ENCODE measurements around the gene CCDC97. TPM values are rescaled to one million over a fixed set of nuclear protein-coding genes. Genes with fewer than 3 reads are reported as not detected.
"Not testable (repeated sequence)": the region's sequence is repeated elsewhere in the genome, so short reads cannot be mapped to it uniquely, and the experiment has no call there.

The CCDC97 gene
- total RNA-seq, 1 donor from 2014 or later, result 36.7 TPM

DNA sequence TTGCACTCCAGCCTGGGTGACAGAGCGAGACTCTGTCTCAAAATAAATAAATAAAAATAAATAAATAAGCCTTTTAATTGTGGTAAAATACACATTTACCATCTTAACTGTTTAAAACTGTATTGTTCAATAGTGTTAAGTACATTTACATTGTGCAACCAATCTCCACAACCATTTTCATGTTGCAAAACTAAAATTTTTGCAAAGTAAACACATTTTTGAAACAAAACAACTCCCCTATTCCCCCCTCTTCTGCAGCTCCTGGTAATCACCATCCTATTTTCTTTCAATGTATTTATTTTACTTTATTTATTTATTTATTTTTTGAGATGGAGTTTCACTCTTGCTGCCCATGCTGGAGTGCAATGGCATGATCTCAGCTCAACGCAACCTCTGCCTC lies 59.8 kb downstream of the CCDC97 start:
- Mint-ChIP-seq H3K4me3 (ENCODE audit: unreplicated experiment) (no peak overlapping the region), H3K27ac (ENCODE audit: unreplicated experiment) (no peak overlapping the region), H3K36me3 (ENCODE audit: unreplicated experiment) (no peaks in the 10 kb centered on the region), H3K9me3 (ENCODE audit: unreplicated experiment) (peaks cover 4% of the 10 kb centered on the region), H3K27me3 (ENCODE audit: unreplicated experiment) (peaks cover 3% of the 10 kb centered on the region), H3K4me1 (ENCODE audit: low read depth, unreplicated experiment) (peaks cover 6% of the 10 kb centered on the region)
- TF ChIP-seq, protein P1, sequence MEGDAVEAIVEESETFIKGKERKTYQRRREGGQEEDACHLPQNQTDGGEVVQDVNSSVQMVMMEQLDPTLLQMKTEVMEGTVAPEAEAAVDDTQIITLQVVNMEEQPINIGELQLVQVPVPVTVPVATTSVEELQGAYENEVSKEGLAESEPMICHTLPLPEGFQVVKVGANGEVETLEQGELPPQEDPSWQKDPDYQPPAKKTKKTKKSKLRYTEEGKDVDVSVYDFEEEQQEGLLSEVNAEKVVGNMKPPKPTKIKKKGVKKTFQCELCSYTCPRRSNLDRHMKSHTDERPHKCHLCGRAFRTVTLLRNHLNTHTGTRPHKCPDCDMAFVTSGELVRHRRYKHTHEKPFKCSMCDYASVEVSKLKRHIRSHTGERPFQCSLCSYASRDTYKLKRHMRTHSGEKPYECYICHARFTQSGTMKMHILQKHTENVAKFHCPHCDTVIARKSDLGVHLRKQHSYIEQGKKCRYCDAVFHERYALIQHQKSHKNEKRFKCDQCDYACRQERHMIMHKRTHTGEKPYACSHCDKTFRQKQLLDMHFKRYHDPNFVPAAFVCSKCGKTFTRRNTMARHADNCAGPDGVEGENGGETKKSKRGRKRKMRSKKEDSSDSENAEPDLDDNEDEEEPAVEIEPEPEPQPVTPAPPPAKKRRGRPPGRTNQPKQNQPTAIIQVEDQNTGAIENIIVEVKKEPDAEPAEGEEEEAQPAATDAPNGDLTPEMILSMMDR (IDR thresholded peaks at IDR 0.05; ENCODE audit: partially characterized antibody, unreplicated experiment), result no peak
- DNase-seq, result no peak

DNA sequence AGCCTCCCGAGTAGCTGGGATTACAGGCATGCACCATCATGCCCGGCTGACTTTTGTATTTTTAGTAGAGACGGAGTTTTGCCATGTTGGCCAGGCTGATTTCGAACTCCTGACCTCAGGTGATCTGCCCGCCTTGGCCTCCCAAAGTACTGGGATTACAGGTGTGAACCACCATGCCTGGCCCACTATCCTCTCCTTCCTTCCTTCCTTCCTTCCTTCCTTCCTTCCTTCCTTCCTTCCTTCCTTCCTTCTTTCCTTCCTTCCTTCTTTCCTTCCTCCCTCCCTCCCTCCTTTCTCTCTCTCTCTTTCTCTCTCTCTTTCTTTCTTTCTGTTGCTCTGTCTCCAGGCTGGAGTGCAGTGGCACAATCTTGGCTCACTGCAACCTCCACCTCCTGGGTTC lies 61.1 kb downstream of the CCDC97 start:
- not testable (repeated sequence) for H3K9me3 Mint-ChIP-seq (ENCODE audit: unreplicated experiment); DNase-seq; H3K36me3 Mint-ChIP-seq (ENCODE audit: unreplicated experiment); H3K4me1 Mint-ChIP-seq (ENCODE audit: low read depth, unreplicated experiment); H3K27me3 Mint-ChIP-seq (ENCODE audit: unreplicated experiment); H3K4me3 Mint-ChIP-seq (ENCODE audit: unreplicated experiment); H3K27ac Mint-ChIP-seq (ENCODE audit: unreplicated experiment)

DNA sequence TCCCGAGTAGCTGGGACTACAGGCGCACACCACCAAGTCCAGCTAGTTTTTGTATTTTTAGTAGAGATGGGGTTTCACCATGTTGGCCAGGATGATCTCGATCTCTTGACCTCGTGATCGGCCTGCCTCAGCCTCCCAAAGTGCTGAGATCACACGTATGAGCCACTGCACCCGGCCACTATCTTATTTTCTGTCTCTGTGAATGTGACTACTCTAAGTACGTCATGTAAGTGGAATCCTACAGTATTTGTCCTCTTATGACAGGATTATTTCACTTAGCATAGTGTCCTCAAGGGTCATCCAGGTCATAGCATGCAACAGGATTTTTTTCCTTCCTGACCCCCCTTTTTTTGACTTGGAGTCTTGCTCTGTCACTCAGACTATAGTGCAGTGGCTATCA lies 61.6 kb downstream of the CCDC97 start:
- no peak overlapping the region for H3K27ac Mint-ChIP-seq (ENCODE audit: unreplicated experiment)
- H3K4me1 Mint-ChIP-seq (ENCODE audit: low read depth, unreplicated experiment), result peaks cover 8% of the 10 kb centered on the region
- H3K9me3 Mint-ChIP-seq (ENCODE audit: unreplicated experiment), result peaks cover 7% of the 10 kb centered on the region
- H3K36me3 Mint-ChIP-seq (ENCODE audit: unreplicated experiment), result no peaks in the 10 kb centered on the region
- H3K4me3 Mint-ChIP-seq (ENCODE audit: unreplicated experiment), result no peak overlapping the region
- H3K27me3 Mint-ChIP-seq (ENCODE audit: unreplicated experiment), result peaks cover 4% of the 10 kb centered on the region
- no peak for DNase-seq
- TF ChIP-seq, protein P1 (IDR thresholded peaks at IDR 0.05; ENCODE audit: partially characterized antibody, unreplicated experiment), result no peak

DNA sequence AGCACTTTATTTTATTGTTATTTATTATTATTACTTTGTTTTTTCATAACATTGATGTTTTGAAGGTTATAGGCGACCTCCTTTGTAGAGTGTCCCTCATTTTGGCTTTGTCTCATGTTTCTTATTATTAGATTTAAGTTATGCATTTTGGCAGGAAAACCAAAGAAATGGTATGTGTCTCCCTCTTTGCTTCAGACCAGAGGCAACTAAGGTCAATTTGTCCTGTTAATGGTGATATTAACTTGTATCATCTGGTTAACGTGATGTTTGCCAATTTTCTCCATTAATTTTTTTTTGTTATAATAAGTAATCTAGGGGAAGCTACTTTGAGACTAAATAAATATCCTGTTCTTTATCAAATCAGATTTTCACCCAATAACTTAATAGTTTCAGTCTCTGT lies 62.5 kb downstream of the CCDC97 start:
- no peak for DNase-seq
- H3K4me3 Mint-ChIP-seq (ENCODE audit: unreplicated experiment), result no peak overlapping the region
- peaks cover 8% of the 10 kb centered on the region for H3K4me1 Mint-ChIP-seq (ENCODE audit: low read depth, unreplicated experiment)
- H3K27ac Mint-ChIP-seq (ENCODE audit: unreplicated experiment), result peak overlapping the region; percentile 96
- H3K9me3 Mint-ChIP-seq (ENCODE audit: unreplicated experiment), result peaks cover 12% of the 10 kb centered on the region
- TF ChIP-seq, protein P1 (IDR thresholded peaks at IDR 0.05; ENCODE audit: partially characterized antibody, unreplicated experiment), result no peak
- H3K27me3 Mint-ChIP-seq (ENCODE audit: unreplicated experiment), result peaks cover 6% of the 10 kb centered on the region
- H3K36me3 Mint-ChIP-seq (ENCODE audit: unreplicated experiment), result no peaks in the 10 kb centered on the region

DNA sequence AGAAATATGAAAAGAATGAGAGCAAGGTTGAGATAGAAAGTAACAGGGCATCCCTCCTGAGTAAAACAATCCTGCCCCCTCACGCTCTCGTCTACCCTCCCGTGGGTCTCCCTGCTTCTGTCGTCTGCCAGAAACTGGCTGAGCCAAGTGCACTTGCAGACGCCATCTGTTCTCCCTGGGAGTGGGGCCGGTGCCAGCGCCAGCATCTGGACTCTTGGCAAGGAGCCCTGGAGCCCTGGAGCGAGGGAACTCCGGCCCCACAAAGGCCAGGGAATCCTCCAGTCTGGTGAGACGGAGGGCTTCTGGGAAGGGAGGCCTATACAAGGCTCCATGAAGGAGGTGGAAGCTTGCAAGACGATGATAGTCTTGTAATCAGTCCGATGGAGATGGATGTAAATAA lies 64.0 kb downstream of the CCDC97 start:
- TF ChIP-seq, protein P1 (IDR thresholded peaks at IDR 0.05; ENCODE audit: partially characterized antibody, unreplicated experiment), result no peak
- Mint-ChIP-seq H3K36me3 (ENCODE audit: unreplicated experiment) (no peaks in the 10 kb centered on the region), H3K27ac (ENCODE audit: unreplicated experiment) (peak overlapping the region; percentile 96), H3K9me3 (ENCODE audit: unreplicated experiment) (peaks cover 12% of the 10 kb centered on the region), H3K4me3 (ENCODE audit: unreplicated experiment) (peak overlapping the region; percentile 66), H3K4me1 (ENCODE audit: low read depth, unreplicated experiment) (peaks cover 14% of the 10 kb centered on the region), H3K27me3 (ENCODE audit: unreplicated experiment) (peaks cover 6% of the 10 kb centered on the region)
- DNase-seq, result peak; percentile 86

Other genes starting within 250 kb of the CCDC97 start
- gene CYP2A13, start 221.7 kb upstream of the CCDC97 start, total RNA-seq (ENCODE audit: unreplicated experiment), result not detected
- not detected for gene CYP2F1, start 195.7 kb upstream of the CCDC97 start, total RNA-seq (ENCODE audit: unreplicated experiment)
- 6.0 TPM for gene CYP2S1, start 117.0 kb upstream of the CCDC97 start, total RNA-seq (ENCODE audit: unreplicated experiment)
- gene AXL, start 90.9 kb upstream of the CCDC97 start, total RNA-seq (ENCODE audit: unreplicated experiment), result not detected
- gene HNRNPUL1, start 45.8 kb upstream of the CCDC97 start, total RNA-seq (ENCODE audit: unreplicated experiment), result 201 TPM
- 26.0 TPM for gene TGFB1, start 43.8 kb downstream of the CCDC97 start, total RNA-seq (ENCODE audit: unreplicated experiment)
- gene B9D2, start 54.0 kb downstream of the CCDC97 start, total RNA-seq (ENCODE audit: unreplicated experiment), result 7.6 TPM
- 52.6 TPM for gene TMEM91, start 66.4 kb downstream of the CCDC97 start, total RNA-seq (ENCODE audit: unreplicated experiment)
- 18.2 TPM for gene EXOSC5, start 87.2 kb downstream of the CCDC97 start, total RNA-seq (ENCODE audit: unreplicated experiment)
- gene BCKDHA, start 87.6 kb downstream of the CCDC97 start, total RNA-seq (ENCODE audit: unreplicated experiment), result 11.0 TPM
- 15.9 TPM for gene B3GNT8, start 117.2 kb downstream of the CCDC97 start, total RNA-seq (ENCODE audit: unreplicated experiment)
- 99.4 TPM for gene DMAC2, start 129.7 kb downstream of the CCDC97 start, total RNA-seq (ENCODE audit: unreplicated experiment)
- not detected for gene ERICH4, start 133.0 kb downstream of the CCDC97 start, total RNA-seq (ENCODE audit: unreplicated experiment)